Astrocyte (in vitro differentiated cells and primary cell): Measurements from ENCODE around the gene NT5E. TPM values are rescaled to one million over a fixed set of nuclear protein-coding genes. Genes with fewer than 3 reads are reported as not detected.

ENCODE experiments used
- DNase-seq: peaks from one replicate; pipeline ENCODE4 v3.0.0-alpha.2; 2010; ENCODE audit warnings: low read depth
- FAIRE-seq: peaks from 2 replicates; lab custom pipeline; 2011; peaks lifted over from hg19 to GRCh38; lab: Jason Lieb, UNC
- H2AFZ ChIP-seq: 2 replicates; pipeline ENCODE4 v1.6.0; 2012; ENCODE audit warnings: low read depth, low read length, inconsistent platforms
- H3K27ac ChIP-seq: 2 replicates; pipeline ENCODE4 v1.5.1; 2011; ENCODE audit warnings: low read depth, low read length, inconsistent platforms
- H3K27me3 ChIP-seq: 2 replicates; pipeline ENCODE4 v1.6.0; 2011; ENCODE audit warnings: low read length, inconsistent platforms; ENCODE audit not compliant: insufficient read depth
- H3K36me3 ChIP-seq: 2 replicates; pipeline ENCODE4 v1.5.1; 2011; ENCODE audit warnings: low read length, inconsistent platforms; ENCODE audit not compliant: insufficient read depth
- H3K4me1 ChIP-seq: 2 replicates; pipeline ENCODE4 v1.5.1; 2011; ENCODE audit warnings: low read length, inconsistent platforms; ENCODE audit not compliant: insufficient read depth
- H3K4me2 ChIP-seq: 2 replicates; pipeline ENCODE4 v1.6.0; 2012; ENCODE audit warnings: low read length, inconsistent platforms
- H3K4me3 ChIP-seq: 2 replicates; pipeline ENCODE4 v1.5.1; 2011; ENCODE audit warnings: low read depth, mild to moderate bottlenecking, low read length, inconsistent platforms; ENCODE audit not compliant: insufficient read depth
- H3K79me2 ChIP-seq: 2 replicates; pipeline ENCODE4 v1.6.0; 2012; ENCODE audit warnings: mild to moderate bottlenecking, low read length, inconsistent platforms; ENCODE audit not compliant: insufficient read depth
- H3K9ac ChIP-seq: 2 replicates; pipeline ENCODE4 v1.6.0; 2012; ENCODE audit warnings: mild to moderate bottlenecking, low read length, inconsistent platforms
- H3K9me3 ChIP-seq: 2 replicates; pipeline ENCODE4 v1.5.1; 2012; ENCODE audit warnings: low read depth, mild to moderate bottlenecking, low read length, inconsistent platforms; ENCODE audit not compliant: insufficient read depth
- H4K20me1 ChIP-seq: 2 replicates; pipeline ENCODE4 v1.6.0; 2012; ENCODE audit warnings: low read length, inconsistent platforms; ENCODE audit not compliant: insufficient read depth
- H3K27ac Mint-ChIP-seq: one replicate; pipeline ENCODE4 v1.8.0; 2021; ENCODE audit warnings: mild to moderate bottlenecking, mixed read lengths; ENCODE audit not compliant: unreplicated experiment
- H3K27me3 Mint-ChIP-seq: one replicate; pipeline ENCODE4 v1.8.0; 2021; ENCODE audit warnings: low read depth, mixed read lengths; ENCODE audit not compliant: unreplicated experiment
- H3K36me3 Mint-ChIP-seq: one replicate; pipeline ENCODE4 v1.8.0; 2021; ENCODE audit warnings: low read depth, mixed read lengths; ENCODE audit not compliant: unreplicated experiment
- H3K4me1 Mint-ChIP-seq: one replicate; pipeline ENCODE4 v1.8.0; 2021; ENCODE audit warnings: low read depth, mixed read lengths; ENCODE audit not compliant: unreplicated experiment
- H3K4me3 Mint-ChIP-seq: one replicate; pipeline ENCODE4 v1.8.0; 2021; ENCODE audit warnings: mild to moderate bottlenecking, moderate library complexity, mixed read lengths; ENCODE audit not compliant: unreplicated experiment
- H3K9me3 Mint-ChIP-seq: one replicate; pipeline ENCODE4 v1.8.0; 2021; ENCODE audit warnings: mild to moderate bottlenecking, mixed read lengths; ENCODE audit not compliant: unreplicated experiment
- CTCF ChIP-seq: IDR thresholded peaks from 2 replicates; pipeline ENCODE4 v1.5.1; 2011; ENCODE audit warnings: low read depth, mild to moderate bottlenecking, inconsistent platforms, low read length, moderate library complexity; ENCODE audit not compliant: insufficient read depth
- EZH2 ChIP-seq: IDR thresholded peaks from 2 replicates; pipeline ENCODE4 v1.6.1; 2012; ENCODE audit warnings: mild to moderate bottlenecking, low read length, inconsistent platforms; ENCODE audit not compliant: insufficient read depth
- total RNA-seq: library from RNA; stranded (reverse); gene quantifications from 2 replicates; pipeline ENCODE4 v1.2.1, GENCODE V29; 2021

NT5E gene
- total RNA-seq, 1 donor from 2014 or later = 77.4 TPM

GRCh38 chr6:85494547-85495536, 45.0 kb downstream of the NT5E start:
- peaks cover 7% of the 10 kb centered on the region for H3K36me3 ChIP-seq
- Mint-ChIP-seq H3K9me3 (peaks cover 6% of the 10 kb centered on the region), H3K4me3 (no peak overlapping the region), H3K36me3 (peaks cover 27% of the 10 kb centered on the region), H3K4me1 (peaks cover 31% of the 10 kb centered on the region), H3K27me3 (no peaks in the 10 kb centered on the region), H3K27ac (no peak overlapping the region)
- FAIRE-seq = no peak
- H2AFZ ChIP-seq = no peak overlapping the region
- H3K27ac ChIP-seq = no peak overlapping the region
- H3K79me2 ChIP-seq = no peaks in the 10 kb centered on the region
- no peak for TF ChIP-seq EZH2
- no peak for TF ChIP-seq CTCF
- H3K4me2 ChIP-seq = no peak overlapping the region
- peaks cover 20% of the 10 kb centered on the region for H3K4me1 ChIP-seq
- H3K27me3 ChIP-seq = no peaks in the 10 kb centered on the region
- H3K4me3 ChIP-seq = no peak overlapping the region
- peaks cover 5% of the 10 kb centered on the region for H3K9me3 ChIP-seq
- H3K9ac ChIP-seq = no peak overlapping the region
- peak; percentile 63 for DNase-seq
- H4K20me1 ChIP-seq = no peaks in the 10 kb centered on the region

DNA sequence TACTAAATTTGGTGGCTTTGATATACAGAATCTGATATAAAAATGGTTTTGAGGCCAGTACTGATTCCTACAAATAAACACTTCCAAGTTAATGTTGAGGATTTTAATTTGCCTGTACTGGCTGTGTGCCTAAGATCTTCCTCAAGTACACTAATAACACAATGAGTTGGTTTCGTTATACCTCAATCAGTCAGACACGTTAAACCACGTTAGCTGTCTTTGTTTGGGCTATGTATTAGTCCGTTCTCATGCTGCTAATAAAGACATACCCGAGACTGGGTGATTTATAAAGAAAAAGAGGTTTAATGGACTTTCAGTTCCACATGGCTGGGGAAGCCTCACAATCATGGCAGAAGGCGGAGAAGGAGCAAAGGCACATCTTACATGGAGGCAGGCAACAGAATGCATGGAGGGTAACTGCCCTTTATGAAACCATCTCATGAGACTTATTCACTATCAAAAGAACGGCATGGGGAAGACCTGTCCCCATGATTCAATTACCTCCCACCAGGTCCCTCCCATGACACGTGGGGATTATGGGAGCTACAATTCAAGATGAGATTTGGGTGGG, 46.2 kb downstream of the NT5E start:
- Mint-ChIP-seq H3K4me1 (peaks cover 21% of the 10 kb centered on the region), H3K36me3 (peaks cover 27% of the 10 kb centered on the region), H3K27ac (no peak overlapping the region), H3K27me3 (no peaks in the 10 kb centered on the region), H3K4me3 (no peak overlapping the region), H3K9me3 (peaks cover 6% of the 10 kb centered on the region)
- peaks cover 7% of the 10 kb centered on the region for H3K36me3 ChIP-seq
- FAIRE-seq (no peak), DNase-seq (no peak)
- no peaks in the 10 kb centered on the region for H3K79me2 ChIP-seq
- H3K4me1 ChIP-seq = peaks cover 10% of the 10 kb centered on the region
- H3K9ac ChIP-seq = no peak overlapping the region
- no peak for TF ChIP-seq CTCF
- no peak for TF ChIP-seq EZH2
- no peak overlapping the region for H3K4me2 ChIP-seq
- H4K20me1 ChIP-seq = no peaks in the 10 kb centered on the region
- H3K27me3 ChIP-seq = no peaks in the 10 kb centered on the region
- H3K27ac ChIP-seq = no peak overlapping the region
- H2AFZ ChIP-seq = no peak overlapping the region
- H3K9me3 ChIP-seq = peaks cover 5% of the 10 kb centered on the region
- no peak overlapping the region for H3K4me3 ChIP-seq
